Esophagus muscularis mucosa (tissue), 4 donors: ENCODE measurements around the gene MRPL48. TPM values are rescaled to one million over a fixed set of nuclear protein-coding genes. Genes with fewer than 3 reads are reported as not detected.

Source experiments
- DNase-seq: peaks from one replicate; pipeline ENCODE4 v3.0.0-alpha.2; 2017; ENCODE audit errors: extremely low spot score
- H3K27ac ChIP-seq, 4 donors: fragments of 200-600 bp; sonication (generic); replicated peaks in 1 of 4; 1 replicate in 3 of 4; 2 replicates in 1 of 4; pipeline ENCODE4 v1.5.1; 2016 to 2019; ENCODE audit warnings: mild to moderate bottlenecking in 1 of 4
- H3K27me3 ChIP-seq, 4 donors: fragments of 200-600 bp; sonication (generic); one replicate each; pipeline versions ENCODE4 v1.5.1 to v1.6.0; 2016 to 2019
- H3K36me3 ChIP-seq, 4 donors: fragments of 200-600 bp; sonication (generic); one replicate each; pipeline ENCODE4 v1.5.1; 2016 to 2019
- H3K4me1 ChIP-seq, 4 donors: fragments of 200-600 bp; sonication (generic); one replicate each; pipeline ENCODE4 v1.5.1; 2016 to 2019
- H3K4me3 ChIP-seq, 4 donors: fragments of 200-600 bp; sonication (generic); 1 replicate in 2 of 4; 2 replicates in 2 of 4; pipeline ENCODE4 v1.5.1; 2016 to 2019; ENCODE audit warnings: mild to moderate bottlenecking in 4 of 4, moderate library complexity in 1 of 4
- H3K9me3 ChIP-seq, 4 donors: fragments of 200-600 bp; sonication (generic); 1 replicate in 3 of 4; 2 replicates in 1 of 4; pipeline ENCODE4 v1.5.1; 2016 to 2019
- EP300 ChIP-seq: sonication (generic); formaldehyde crosslinking; IDR thresholded peaks from one replicate; pipeline ENCODE4 v1.6.1; 2017; ENCODE audit warnings: antibody characterized with exemption
- POLR2A ChIP-seq: fragments of 450-650 bp; IDR thresholded peaks from one replicate; pipeline ENCODE4 v1.6.1; 2017; ENCODE audit warnings: antibody characterized with exemption, moderate library complexity, mild to moderate bottlenecking, low read depth
- POLR2AphosphoS5 ChIP-seq, 2 donors: sonication (generic); formaldehyde crosslinking; IDR thresholded peaks; one replicate each; pipeline ENCODE4 v1.6.1; 2017; ENCODE audit warnings: antibody characterized with exemption in 2 of 2
- WGBS: methylation state at CpG from one replicate; pipeline ENCODE4 v1.1.5; 2018; 5-methylcytosine and 5-hydroxymethylcytosine counted together
- intact Hi-C: fragments of 100-400 bp; cut with DNase I; formaldehyde crosslinking; loops from one replicate; pipeline ENCODE4 v1.15.1; 2023
- total RNA-seq, 4 donors: library from RNA; depleted of rRNA; stranded (reverse); fragments of >200 nt; gene quantifications; one replicate each; pipeline versions ENCODE4 v1.1.0 to v1.2.1, GENCODE V29; 2016
- TF ChIP-seq, protein P1 (sequence below), 3 experiments: fragments of 200-600 bp in 2 of 3; fragments of 450-650 bp in 1 of 3; sonication (generic) in 2 of 3; IDR thresholded peaks; one replicate each; pipeline ENCODE4 v1.5.1; 2017 to 2019; ENCODE audit warnings: antibody characterized with exemption in 3 of 3, mild to moderate bottlenecking in 2 of 3, moderate library complexity in 1 of 3

MRPL48 gene
- total RNA-seq, 4 donors from 2014 or later: 8.9 to 18.4 (median 11.5) TPM

DNA sequence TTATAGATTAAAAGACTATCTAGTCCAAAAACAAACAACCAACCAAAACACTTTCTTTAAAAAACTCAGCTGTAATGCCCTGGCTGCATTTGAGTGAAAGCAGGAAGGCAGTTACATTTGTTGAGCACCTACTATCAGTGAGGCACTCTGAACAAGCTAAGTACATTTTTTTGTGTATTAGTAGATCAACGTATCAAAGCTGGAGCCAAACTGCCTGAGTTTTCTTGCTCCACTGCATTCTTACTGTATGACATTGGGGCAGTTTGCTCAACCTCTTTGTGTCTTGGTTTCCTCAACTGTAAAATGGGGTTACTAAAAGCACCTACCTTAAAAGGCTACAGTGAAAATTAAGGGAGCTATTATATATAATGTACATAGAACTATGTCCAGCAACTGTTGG is 67.0 kb downstream of the MRPL48 start:
- 89% methylated on average over 1 of the region's 1 CpG for WGBS
- no peaks in the 10 kb centered on the region for H3K27me3 ChIP-seq
- H3K9me3 ChIP-seq: no peaks in the 10 kb centered on the region

GRCh38 chr11:73856031-73856567 is 68.4 kb downstream of the MRPL48 start:
- intact Hi-C loops: no loop called here
- Histone ChIP-seq H3K36me3 (peaks cover 0 to 21% (median 6%) of the 10 kb centered on the region in 4 donors), H3K27me3 (no peaks in the 10 kb centered on the region), H3K27ac (no peak overlapping the region), H3K4me3 (no peak overlapping the region), H3K9me3 (no peaks in the 10 kb centered on the region), H3K4me1 (no peaks in the 10 kb centered on the region)
- WGBS: 95% methylated on average over 1 of the region's 1 CpG
- no peak for DNase-seq
- TF ChIP-seq POLR2AphosphoS5 (IDR thresholded peaks at IDR 0.05) (no peak), POLR2A (no peak), EP300 (no peak)
- TF ChIP-seq, protein P1, sequence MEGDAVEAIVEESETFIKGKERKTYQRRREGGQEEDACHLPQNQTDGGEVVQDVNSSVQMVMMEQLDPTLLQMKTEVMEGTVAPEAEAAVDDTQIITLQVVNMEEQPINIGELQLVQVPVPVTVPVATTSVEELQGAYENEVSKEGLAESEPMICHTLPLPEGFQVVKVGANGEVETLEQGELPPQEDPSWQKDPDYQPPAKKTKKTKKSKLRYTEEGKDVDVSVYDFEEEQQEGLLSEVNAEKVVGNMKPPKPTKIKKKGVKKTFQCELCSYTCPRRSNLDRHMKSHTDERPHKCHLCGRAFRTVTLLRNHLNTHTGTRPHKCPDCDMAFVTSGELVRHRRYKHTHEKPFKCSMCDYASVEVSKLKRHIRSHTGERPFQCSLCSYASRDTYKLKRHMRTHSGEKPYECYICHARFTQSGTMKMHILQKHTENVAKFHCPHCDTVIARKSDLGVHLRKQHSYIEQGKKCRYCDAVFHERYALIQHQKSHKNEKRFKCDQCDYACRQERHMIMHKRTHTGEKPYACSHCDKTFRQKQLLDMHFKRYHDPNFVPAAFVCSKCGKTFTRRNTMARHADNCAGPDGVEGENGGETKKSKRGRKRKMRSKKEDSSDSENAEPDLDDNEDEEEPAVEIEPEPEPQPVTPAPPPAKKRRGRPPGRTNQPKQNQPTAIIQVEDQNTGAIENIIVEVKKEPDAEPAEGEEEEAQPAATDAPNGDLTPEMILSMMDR (IDR thresholded peaks at IDR 0.05): no peak

More for the DNA sequence above, 67.0 kb downstream of the MRPL48 start:
- no peak for DNase-seq
- intact Hi-C loops: no loop called here
- Histone ChIP-seq H3K27ac (no peak overlapping the region), H3K4me1 (no peaks in the 10 kb centered on the region), H3K36me3 (peaks cover 0 to 15% (median 0%) of the 10 kb centered on the region in 4 donors), H3K4me3 (no peak overlapping the region)
- TF ChIP-seq POLR2A: no peak
- TF ChIP-seq EP300: no peak
- TF ChIP-seq, protein P1 (IDR thresholded peaks at IDR 0.05): no peak
- no peak for TF ChIP-seq POLR2AphosphoS5 (IDR thresholded peaks at IDR 0.05)

GRCh38 chr11:73859671-73860070 is 72.0 kb downstream of the MRPL48 start:
- H3K4me3 ChIP-seq: no peak overlapping the region
- TF ChIP-seq EP300 (no peak), POLR2A (no peak)
- H3K27me3 ChIP-seq: no peaks in the 10 kb centered on the region
- H3K4me1 ChIP-seq: no peaks in the 10 kb centered on the region
- H3K36me3 ChIP-seq: peaks cover 0 to 42% (median 22%) of the 10 kb centered on the region in 4 donors
- no peaks in the 10 kb centered on the region for H3K9me3 ChIP-seq
- intact Hi-C loops: no loop called here
- H3K27ac ChIP-seq: no peak overlapping the region
- no peak for DNase-seq
- WGBS: 97% methylated on average over 2 of the region's 2 CpGs

DNA sequence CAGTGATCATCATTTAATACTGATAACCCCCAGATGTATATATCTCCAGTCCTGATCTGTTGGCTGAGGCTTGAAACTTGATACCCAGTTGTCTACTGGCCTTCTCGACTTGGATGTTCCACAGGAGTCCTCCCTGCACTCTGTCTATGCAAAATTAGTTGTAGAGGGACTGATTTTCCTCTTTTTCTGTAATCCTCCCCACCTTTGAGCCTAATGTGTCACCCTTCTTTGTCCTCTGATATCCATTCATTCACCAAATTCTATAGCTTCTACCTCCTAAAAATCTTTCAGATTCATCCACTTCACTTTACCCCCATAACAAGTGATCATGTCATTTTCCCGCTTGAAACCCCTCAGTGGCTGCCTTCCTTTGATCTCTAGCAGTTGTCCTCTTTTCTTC is 72.5 kb downstream of the MRPL48 start:
- intact Hi-C loops: no loop called here
- H3K36me3 ChIP-seq: peaks cover 0 to 47% (median 27%) of the 10 kb centered on the region in 4 donors
- H3K4me1 ChIP-seq: peaks cover 0 to 3% (median 0%) of the 10 kb centered on the region in 4 donors
- DNase-seq: no peak
- H3K27ac ChIP-seq: no peak overlapping the region
- no peaks in the 10 kb centered on the region for H3K9me3 ChIP-seq
- no peak overlapping the region for H3K4me3 ChIP-seq
- 80% methylated on average over 2 of the region's 2 CpGs for WGBS
- TF ChIP-seq, protein P1 (IDR thresholded peaks at IDR 0.05): no peak
- no peaks in the 10 kb centered on the region for H3K27me3 ChIP-seq

DNA sequence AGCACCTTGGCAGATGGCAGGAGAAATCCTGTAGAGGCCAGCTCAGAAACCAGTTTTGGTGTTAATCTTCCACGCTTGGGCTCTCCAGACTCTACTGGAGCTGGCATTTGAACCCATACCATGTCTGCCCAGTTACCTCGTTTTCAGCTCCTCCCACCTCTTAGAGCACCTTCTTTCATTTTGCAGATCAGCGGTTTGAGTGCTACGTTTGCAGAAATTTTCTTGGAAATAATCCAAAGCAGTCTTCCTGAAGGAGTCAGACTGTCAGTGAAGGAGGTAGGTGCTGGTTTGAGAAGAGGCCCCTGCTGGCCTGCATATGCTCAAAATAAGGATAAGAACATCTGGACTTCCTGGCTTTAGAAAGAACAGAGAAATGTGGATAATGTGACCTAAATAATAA is 75.3 kb downstream of the MRPL48 start:
- Histone ChIP-seq H3K36me3 (peaks cover 0 to 45% (median 28%) of the 10 kb centered on the region in 4 donors), H3K27ac (no peak overlapping the region)
- intact Hi-C loops: no loop called here

More for the DNA sequence above, 75.3 kb downstream of the MRPL48 start:
- Histone ChIP-seq H3K4me1 (peaks cover 0 to 20% (median 17%) of the 10 kb centered on the region in 4 donors), H3K4me3 (no peak overlapping the region), H3K9me3 (no peaks in the 10 kb centered on the region), H3K27me3 (no peaks in the 10 kb centered on the region)
- no peak for DNase-seq
- WGBS: 72% methylated on average over 4 of the region's 4 CpGs
- TF ChIP-seq, protein P1 (IDR thresholded peaks at IDR 0.05): no peak
- TF ChIP-seq POLR2AphosphoS5 (IDR thresholded peaks at IDR 0.05) (no peak), EP300 (no peak), POLR2A (no peak)
